GM21723 (cell line): ENCODE measurements around the gene CREG2.

Source experiments
- ATAC-seq: cut with Tn5 transposase; IDR thresholded peaks from one replicate; pipeline ENCODE4 v1.9.1; 2021; ENCODE audit warnings: mild to moderate bottlenecking, moderate library complexity; ENCODE audit not compliant: unreplicated experiment

The CREG2 gene, protein sequence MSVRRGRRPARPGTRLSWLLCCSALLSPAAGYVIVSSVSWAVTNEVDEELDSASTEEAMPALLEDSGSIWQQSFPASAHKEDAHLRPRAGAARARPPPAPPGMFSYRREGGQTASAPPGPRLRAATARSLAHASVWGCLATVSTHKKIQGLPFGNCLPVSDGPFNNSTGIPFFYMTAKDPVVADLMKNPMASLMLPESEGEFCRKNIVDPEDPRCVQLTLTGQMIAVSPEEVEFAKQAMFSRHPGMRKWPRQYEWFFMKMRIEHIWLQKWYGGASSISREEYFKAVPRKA

DNA sequence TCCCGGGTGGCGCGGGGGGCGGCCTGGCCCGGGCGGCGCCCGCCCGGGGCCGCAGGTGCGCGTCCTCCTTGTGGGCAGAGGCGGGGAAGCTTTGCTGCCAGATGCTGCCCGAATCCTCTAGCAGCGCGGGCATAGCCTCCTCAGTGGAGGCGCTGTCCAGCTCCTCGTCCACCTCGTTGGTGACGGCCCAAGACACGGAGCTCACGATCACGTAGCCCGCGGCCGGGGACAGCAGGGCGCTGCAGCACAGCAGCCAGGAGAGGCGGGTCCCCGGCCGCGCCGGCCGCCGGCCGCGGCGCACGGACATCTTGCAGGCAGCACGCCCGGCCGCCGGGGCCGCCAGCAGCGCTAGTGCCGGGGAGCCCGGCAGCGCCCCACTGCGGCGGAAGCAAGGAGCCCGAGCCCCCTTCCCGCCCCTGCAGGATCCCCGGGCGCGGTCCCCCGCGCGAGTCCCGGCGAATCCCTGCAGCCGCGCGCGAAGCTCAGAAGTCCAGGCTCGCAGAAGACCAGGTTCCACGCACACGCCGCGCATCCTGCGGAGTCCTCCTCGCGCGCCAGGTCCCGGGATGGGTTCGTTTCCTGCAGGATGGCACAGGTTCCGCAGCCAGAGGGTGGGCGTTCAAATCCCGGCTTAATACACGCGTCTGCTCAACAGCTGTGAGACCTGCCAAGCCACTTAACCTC is at the start of gene CREG2:
CREG2 (minus strand) TSS at position 353 of the 684 bp plus-strand sequence; CDS start at position 307, 46 bp downstream.
- no peak for ATAC-seq

DNA sequence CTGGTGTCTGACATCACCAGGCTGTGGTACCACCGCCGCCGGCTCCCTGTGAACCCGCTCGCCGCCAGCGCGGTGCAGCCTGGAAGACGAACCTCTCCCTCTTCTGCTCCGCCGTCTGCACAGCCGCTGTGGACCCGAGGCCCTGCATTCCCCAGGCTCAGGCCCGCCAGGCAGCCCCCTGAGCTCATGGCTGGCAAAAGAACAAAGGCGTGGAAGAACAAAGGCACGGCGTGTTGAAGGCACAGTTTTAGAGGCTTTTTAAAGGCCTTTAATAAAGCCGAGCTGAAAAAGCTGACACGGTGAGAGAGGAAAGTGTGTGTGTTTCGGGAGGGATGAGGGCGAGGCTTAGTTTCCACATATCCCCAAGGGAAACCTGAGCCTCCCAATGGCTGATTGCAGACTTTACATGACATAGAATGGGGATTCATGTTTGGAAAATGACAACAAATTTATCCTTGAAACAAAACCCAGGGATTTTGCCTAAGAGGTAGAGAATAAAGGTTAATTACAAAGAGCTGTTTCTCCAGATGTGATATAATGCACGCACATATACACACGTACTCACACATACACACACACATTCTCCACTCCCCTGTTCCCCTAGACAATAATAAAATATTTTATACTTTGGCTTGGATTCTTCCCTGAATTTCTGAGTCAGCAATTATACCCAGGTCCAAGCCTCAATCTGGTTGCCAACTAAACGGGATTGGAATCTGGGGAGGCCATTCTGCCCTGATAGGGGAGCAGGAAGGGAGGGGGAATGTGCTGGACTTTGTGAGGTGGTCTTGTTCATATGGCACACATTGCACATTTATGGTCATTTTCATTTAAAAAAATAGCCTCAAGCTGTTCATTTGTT is 47.9 kb upstream of the CREG2 start:
- no peak for ATAC-seq

DNA sequence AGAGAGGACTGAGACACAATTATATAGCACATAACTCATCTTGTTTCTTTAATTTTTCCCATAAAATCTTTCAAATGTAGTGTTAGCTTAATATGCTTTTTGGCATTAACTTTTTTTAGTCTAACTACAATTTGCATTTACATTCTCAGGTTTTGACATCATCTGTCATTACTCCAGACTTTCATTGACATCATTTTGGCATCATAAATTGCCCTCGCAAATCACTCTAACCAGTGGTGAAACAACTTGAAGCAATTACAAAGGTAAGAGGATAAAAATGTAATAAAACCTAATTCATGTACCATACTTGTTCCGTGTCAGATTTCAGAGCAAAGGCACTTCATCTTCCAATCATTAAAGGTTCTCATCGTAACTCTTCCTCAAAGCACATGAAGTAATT is 46.2 kb upstream of the CREG2 start:
- no peak for ATAC-seq

DNA sequence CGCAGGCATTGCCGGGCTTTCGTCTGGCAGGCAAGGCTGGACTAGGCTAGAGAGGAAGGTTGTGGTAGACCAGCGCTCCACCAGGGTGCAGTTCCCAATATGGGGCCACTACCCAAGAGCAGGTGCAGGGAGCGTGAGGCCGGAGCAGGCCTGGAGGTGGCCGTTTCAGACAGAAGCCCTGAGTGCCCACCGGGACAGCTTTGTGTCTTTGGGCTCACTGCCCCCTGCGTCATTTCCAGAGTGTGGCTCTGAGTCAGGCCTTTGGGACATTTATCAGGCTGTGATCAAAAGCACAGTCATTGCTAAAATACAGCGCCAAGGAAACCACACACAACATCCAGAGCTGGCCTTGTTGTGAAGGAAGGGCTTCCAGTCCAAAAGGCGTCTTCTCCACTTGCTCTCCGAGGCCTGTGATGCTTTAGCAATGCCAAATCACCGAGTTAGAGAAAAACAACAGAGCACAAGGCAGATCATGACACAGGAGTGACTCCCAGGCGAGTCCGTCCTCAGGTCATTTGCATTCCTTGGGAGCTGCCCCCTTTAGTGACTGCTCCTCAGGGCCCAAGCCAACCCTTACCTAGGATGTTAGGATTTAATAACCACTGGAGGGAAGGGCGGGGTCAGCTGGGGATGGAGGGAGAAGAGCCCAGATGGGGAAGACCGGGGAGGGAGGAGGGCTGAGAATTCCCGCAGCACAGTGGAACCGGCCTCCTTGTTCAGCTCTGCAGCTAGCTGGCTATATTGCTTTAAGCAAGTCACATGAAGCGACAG is 45.3 kb upstream of the CREG2 start:
- no peak for ATAC-seq

DNA sequence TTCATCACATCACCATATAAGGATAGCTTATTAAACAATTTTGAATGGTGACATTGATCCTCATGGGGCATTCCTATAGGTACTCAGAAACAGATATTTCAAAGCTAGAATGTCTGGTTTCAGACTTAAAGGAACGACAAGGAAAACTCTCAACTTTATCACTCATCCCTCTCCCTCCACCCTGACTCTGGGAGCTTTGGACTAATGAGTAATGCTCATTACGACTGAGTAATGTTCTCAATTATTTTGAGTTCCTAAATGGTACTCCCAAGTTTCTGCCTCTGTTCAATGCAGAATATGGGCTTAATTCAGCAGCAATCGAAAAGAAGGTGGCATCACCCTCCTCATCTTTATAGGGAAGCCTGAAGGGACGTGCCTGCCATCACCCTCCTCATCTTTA is 44.2 kb upstream of the CREG2 start:
- ATAC-seq: no peak

DNA sequence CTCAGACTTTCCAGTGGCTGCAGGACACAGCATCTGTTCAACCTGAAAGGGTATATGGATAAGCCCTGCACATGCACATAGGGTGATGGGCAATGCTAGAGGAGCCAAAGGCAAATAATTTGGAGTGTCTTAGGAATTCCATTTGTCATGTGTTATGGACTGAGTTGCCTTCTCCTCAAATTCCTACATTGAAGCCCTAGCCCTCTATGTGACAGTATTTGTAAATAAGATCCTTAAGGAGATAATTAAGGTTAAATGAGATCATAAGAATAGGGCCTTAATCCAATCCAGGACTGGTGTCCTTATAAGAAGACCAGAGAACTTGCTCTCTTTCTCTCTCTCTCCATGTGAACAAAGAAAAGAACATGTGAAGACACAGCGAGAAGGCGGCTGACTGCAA is 42.9 kb upstream of the CREG2 start:
- ATAC-seq: no peak

DNA sequence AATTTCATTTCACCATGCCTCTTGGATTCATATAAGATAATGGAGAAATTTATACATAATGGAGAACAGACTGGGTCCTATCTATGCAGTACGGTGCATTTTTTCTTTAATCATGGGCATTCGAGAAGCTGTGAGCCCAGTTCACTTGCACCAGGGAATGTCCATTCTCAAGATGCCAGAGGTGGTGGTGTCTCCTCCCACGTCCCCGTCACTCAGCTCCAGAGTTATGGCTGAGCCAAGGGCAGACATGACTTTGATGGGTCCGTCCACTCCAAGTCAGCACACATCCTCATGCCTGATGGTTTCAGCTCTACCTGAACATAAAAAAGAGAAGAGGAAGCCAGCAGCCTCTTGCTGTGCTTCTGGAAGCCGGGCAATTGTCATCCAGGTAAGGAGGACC is 42.1 kb upstream of the CREG2 start:
- no peak for ATAC-seq

DNA sequence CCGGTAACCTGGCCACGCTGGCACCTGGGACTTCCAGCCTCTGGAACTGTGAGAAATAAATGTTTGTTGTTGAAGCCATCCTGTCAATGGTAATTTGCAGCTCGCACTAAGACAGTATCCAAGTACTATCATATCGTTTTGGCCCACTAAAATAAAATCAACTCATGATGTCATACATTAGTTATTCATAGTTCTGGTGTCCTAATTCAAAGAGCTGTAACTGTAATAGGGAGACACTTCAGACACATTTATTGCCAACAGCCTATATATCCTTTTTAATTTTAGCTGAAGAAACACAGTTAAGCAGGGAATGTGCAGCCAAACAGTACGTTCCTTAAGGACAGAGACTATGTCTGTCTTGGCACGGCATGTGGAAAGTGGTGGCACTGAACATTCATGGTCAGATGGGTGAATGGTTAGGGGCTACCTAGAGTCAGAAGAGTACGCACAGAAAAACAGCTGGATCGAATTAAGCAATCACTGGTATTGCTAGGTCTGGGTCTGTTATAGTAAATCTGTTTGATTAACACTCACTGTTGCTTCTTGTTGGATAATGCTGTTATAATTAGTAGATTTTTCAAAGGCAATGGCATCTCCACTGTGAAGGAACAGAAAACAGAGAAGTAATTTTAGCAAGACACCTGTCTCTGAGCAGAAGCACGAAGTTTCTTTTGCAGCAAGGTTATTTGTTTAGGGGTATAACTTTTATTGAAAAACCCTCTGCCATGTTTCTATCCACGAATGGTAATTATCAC is 41.3 kb upstream of the CREG2 start:
- ATAC-seq: no peak

DNA sequence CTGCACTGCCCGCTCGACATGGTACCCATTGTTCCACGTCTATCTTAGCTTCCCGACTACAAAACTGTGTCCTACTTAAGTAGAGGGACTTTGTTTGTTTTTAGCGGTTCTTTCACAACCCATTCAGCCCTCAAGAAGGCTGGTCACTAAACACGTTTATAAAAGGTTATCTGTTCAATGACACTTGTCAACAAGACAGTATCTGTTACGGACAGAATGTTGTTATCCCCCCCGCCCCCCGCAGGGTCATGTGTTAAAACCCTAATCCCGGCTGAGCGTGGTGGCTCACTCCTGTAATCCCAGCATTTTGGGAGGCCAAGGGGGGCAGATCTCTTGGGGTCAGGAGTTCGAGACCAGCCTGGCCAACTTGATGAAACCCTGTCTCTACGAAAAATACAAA is 40.4 kb upstream of the CREG2 start:
- ATAC-seq: no peak

DNA sequence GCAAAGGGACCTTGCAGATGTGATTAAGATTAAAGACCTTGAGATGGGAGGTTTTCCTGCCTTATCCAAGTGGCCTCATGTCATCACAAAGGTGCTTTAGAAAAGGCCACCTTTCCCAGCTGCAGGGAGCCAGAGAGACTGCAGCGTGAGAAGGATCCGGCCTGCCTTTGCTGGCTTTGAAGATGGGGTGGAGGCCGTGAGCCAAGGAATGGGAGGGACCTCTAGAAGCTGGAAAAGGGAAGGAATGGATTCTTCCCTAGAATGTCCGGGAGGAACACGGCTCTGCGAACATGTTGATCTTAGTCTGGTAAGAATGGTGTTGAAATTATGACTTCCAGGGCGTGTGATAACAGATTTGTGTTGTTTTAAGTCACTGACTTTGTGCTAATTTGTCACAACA is 39.9 kb upstream of the CREG2 start:
- ATAC-seq: no peak

DNA sequence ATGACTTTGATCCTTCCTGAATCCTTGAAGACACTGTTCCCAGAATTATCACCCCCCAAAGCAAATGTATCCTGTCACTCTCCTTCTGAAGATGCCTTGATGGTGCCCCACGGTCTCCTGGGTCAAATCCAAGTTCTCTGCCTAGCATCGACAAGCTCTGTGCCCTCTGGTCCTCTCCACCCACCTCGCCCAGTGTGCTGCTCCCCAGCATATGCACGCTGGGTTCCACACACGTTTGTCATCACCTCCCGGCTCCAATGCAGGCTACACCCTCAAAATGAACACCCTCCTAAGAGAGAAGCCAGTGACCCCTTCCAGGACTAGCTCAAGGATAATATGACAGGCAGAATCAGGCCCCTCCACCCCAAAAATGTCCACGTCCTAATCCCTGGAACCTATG is 39.5 kb upstream of the CREG2 start:
- ATAC-seq: no peak

DNA sequence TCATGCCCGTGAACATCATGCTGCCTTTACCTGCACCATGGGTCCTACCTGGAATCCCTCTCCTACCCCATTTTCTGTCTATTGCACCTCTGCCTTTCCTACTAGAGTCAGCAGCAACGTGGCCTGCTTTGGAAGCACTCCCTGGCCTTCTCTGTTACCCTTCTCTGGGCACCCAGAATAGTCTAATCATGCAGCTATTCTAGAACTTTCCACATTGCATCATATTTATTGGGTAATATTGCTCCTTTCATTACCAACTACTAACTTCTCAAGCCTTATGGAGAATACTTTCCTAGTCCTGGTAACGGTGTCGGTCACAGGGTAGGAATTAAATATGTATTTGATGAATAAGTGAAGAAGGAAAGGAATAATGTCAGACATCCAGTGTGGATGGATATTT is 33.3 kb upstream of the CREG2 start:
- ATAC-seq: no peak

DNA sequence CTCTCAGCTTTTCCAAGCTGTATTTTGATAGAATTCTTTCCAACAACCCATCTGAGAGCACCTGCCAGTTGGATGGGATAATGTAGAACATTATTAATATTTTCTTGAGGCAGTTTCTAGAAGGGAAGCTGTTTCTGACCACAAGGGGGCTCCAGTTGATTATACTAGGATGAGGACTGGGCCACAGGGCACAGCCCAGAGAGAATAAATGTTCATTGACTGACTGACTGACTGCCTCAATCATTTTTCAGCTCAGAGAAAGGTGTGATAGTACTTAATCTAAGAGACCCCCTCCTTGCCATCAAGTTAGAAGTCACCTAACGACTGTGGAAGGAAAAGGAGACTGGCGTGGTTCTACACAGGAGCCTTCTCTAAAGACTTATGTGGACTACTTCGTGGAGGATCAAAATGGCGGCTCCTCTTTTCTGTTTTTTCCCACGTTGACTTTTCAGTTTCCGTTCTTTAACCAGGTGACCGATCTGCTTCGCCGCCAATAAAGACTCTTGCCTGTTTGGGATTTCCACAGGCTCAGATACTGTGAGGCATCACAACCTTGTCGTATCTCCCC is 31.9 kb upstream of the CREG2 start:
- no peak for ATAC-seq

DNA sequence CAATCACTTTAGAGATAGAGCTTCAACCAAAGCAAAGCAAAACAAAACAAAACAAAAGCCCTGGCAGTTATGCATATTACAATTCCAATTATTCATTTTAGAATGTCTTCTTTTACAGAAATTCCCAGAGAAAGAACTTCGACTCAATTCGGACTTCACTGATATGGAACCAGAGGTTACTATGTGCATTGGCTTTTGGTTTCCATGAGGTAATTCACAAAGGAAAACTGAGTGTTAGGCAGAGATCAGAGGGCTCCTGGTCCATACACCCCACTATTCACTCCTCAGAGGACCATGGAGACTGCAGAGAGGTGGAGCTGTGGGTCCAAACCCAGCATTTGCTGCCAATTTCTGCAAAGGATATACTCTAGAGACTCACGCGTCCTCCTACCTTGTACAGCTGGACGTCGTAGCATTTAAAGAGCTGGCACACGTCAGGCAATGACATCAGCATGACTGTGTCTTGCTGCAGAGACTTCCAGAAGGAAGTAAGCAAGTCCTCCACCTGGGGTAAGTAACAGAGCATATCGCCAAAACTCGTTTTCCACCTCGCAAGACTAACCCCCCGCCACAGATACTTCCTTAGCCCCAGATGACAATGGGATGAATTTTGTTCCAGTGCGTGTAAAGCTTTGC is 31.3 kb upstream of the CREG2 start:
- no peak for ATAC-seq

DNA sequence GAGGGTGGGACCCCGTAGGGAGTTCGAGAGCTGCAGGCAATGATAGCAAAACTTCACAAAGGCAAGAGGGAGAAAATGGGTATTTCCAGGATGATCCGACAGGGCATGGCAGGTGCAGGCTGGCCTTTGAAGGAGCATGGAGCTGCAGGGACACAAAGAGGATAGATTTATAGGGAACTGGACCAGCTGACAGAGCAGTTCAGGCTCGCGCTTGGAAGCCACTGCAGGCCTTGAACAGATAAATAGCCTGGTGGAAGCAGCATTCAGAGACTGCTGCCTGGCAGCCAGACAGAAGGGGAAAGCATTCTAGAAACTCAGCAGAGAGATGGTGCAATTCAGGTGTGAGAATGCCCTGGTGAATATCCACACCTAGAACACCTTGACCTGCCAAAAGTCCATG is 29.3 kb upstream of the CREG2 start:
- ATAC-seq: no peak

DNA sequence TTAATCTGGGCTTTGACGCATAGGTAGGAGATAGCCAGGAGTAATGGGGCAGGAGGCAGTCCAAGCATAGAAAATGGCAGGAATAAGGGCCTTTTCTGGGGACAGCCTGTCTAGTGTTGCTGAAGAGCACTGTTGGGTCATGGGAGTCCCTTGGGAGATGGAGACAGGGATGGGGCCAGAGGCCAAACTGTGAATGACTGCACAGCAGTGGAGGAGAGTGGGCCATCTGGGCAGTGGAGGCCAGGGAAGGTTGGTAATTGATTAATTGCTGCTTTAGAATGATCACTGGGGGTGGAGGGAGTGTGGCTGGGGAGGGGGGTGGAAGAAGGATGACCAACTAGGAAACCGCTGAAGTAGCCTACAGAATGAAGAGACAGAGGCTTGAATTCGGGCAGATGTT is 28.6 kb upstream of the CREG2 start:
- no peak for ATAC-seq

DNA sequence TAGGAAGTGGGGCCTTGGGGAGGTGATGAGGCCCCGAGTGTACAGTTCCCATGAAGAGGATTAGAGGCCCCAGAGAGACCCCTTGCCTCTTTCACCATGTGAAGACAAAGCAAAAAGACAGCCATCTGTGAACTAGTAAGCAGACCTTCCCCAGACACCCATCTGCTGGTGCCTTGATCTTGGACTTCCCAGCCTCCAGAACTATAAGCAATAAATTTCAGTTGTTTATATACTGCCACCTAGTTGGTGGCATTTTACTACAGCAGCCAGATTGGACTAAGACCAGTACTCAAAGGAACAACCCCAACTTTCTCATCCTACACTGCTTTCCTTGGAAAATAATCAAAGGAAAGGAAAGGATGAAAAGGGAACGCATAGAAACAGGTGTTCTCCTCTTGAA is 27.9 kb upstream of the CREG2 start:
- no peak for ATAC-seq

DNA sequence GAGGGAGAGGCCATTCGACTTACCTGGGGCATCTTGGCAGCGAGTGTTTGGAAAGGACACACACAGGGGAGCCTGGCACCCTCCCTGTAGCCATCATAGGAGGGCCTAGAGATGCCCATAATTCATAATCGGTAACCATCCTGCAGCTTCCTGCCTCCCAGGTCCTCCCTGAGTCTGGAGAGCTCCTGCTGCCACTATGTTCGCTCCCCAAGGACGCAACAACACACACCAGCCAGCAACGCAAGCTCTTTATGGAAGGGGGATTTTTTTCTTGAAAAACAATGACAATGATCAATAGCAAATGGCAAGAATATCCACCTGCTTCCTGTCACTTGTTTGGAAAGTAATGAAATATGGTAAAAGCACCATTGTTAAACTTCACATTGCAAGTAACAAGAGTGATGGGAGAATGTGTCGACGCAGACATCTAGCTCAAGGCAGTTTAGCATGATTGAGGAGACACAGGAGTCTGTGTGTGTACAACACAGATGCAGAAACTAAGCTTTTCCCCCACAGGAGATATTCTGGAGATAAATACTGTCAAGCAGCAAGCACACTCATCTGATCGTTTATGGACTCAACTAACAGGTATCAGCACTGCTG is 24.9 kb upstream of the CREG2 start:
- ATAC-seq: no peak

DNA sequence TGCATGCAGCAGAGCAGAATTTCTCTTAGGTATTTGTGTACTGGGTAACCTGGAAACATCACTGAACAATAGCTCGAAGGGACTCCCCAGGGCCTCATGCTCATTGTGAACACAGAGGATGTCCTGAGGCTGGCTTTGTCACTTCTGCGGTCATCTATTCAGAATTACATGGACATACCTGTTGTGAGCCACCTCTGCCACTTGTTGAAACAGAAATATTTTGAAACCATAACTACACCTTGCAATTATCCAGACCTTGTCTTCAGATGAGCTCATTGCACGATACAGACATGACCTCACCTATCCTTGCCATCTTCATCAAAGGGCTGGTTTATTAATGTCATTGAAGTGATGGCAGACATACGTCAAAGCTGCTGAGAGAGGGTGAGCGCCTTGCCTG is 23.4 kb upstream of the CREG2 start:
- no peak for ATAC-seq
